Measurements from ENCODE around the gene TNFAIP8L2.
A peak's percentile ranks its signal among the peaks of the same experiment; 100 is the strongest.

TNFAIP8L2 gene

GRCh38 chr1:151128800-151129199 is 27.6 kb upstream of the TNFAIP8L2 start:
- no peaks in the 10 kb centered on the region for H3K4me1 ChIP-seq
- no peak overlapping the region for H3K4me2 ChIP-seq (ENCODE audit: low read length)
- no peak overlapping the region for H3K4me3 ChIP-seq (ENCODE audit: low read depth, low read length)
- H2AFZ ChIP-seq = no peak overlapping the region
- H3K27ac ChIP-seq = no peak overlapping the region
- H3K79me2 ChIP-seq = no peaks in the 10 kb centered on the region
- no peaks in the 10 kb centered on the region for H3K9me3 ChIP-seq (ENCODE audit: control insufficient read depth, low read length)
- H3K9ac ChIP-seq = no peak overlapping the region
- no peaks in the 10 kb centered on the region for H3K36me3 ChIP-seq (ENCODE audit: control insufficient read depth, insufficient read depth, low read length)
- TF ChIP-seq, protein P1, sequence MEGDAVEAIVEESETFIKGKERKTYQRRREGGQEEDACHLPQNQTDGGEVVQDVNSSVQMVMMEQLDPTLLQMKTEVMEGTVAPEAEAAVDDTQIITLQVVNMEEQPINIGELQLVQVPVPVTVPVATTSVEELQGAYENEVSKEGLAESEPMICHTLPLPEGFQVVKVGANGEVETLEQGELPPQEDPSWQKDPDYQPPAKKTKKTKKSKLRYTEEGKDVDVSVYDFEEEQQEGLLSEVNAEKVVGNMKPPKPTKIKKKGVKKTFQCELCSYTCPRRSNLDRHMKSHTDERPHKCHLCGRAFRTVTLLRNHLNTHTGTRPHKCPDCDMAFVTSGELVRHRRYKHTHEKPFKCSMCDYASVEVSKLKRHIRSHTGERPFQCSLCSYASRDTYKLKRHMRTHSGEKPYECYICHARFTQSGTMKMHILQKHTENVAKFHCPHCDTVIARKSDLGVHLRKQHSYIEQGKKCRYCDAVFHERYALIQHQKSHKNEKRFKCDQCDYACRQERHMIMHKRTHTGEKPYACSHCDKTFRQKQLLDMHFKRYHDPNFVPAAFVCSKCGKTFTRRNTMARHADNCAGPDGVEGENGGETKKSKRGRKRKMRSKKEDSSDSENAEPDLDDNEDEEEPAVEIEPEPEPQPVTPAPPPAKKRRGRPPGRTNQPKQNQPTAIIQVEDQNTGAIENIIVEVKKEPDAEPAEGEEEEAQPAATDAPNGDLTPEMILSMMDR (IDR thresholded peaks at IDR 0.05) = no peak
- no peaks in the 10 kb centered on the region for H3K27me3 ChIP-seq (ENCODE audit: control insufficient read depth, insufficient read depth, low read length)

DNA sequence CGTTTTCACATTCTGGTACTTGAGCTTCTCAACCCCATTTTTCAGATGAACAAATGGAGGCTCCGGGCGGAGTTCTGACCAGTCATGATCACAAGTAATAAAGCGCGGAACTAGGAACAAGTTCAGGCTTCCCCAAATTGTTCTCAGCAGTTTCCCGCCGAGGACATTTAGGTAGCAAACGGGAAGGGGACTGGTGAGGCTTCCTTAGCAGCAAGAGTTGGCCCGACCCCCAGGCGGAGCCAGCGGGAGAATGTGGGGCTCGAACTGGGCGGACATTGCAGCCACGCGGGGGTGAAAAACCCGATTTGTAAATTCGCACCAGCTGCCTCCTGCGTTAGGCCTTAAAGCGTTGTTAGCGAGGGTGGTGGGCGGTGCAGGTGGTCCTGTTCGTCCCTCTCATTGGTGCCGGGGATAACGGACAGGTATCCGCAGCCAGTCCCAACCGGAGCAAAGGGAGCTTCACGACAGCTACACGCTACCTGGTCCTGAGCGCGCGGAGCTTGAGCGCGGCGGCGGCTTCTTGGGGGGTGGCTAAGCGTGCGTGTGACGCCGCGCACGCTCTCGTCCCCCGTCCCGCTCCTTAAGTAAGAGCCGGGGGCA is 25.4 kb upstream of the TNFAIP8L2 start:
- TF ChIP-seq, protein P1 (IDR thresholded peaks at IDR 0.05) = no peak
- no peak overlapping the region for H3K9ac ChIP-seq
- peak overlapping the region; percentile 49 for H3K4me2 ChIP-seq (ENCODE audit: low read length)
- no peak overlapping the region for H3K27ac ChIP-seq
- no peaks in the 10 kb centered on the region for H3K79me2 ChIP-seq
- H2AFZ ChIP-seq = no peak overlapping the region
- no peaks in the 10 kb centered on the region for H3K27me3 ChIP-seq (ENCODE audit: control insufficient read depth, insufficient read depth, low read length)
- no peaks in the 10 kb centered on the region for H3K9me3 ChIP-seq (ENCODE audit: control insufficient read depth, low read length)
- no peaks in the 10 kb centered on the region for H3K36me3 ChIP-seq (ENCODE audit: control insufficient read depth, insufficient read depth, low read length)
- no peaks in the 10 kb centered on the region for H3K4me1 ChIP-seq
- H3K4me3 ChIP-seq (ENCODE audit: low read depth, low read length) = peak overlapping the region; percentile 14

GRCh38 chr1:151131701-151132334 is 24.6 kb upstream of the TNFAIP8L2 start:
- Histone ChIP-seq H3K4me2 (ENCODE audit: low read length) (no peak overlapping the region), H3K27ac (no peak overlapping the region), H2AFZ (no peak overlapping the region), H3K9ac (no peak overlapping the region), H3K4me3 (ENCODE audit: low read depth, low read length) (peak overlapping the region; percentile 14), H3K36me3 (ENCODE audit: control insufficient read depth, insufficient read depth, low read length) (no peaks in the 10 kb centered on the region), H3K27me3 (ENCODE audit: control insufficient read depth, insufficient read depth, low read length) (no peaks in the 10 kb centered on the region), H3K9me3 (ENCODE audit: control insufficient read depth, low read length) (no peaks in the 10 kb centered on the region), H3K79me2 (no peaks in the 10 kb centered on the region), H3K4me1 (no peaks in the 10 kb centered on the region)
- TF ChIP-seq, protein P1 (IDR thresholded peaks at IDR 0.05) = no peak

- no peak overlapping the region for H3K27ac ChIP-seq
- no peak overlapping the region for H3K4me2 ChIP-seq (ENCODE audit: low read length)
- H2AFZ ChIP-seq = no peak overlapping the region
- no peak overlapping the region for H3K9ac ChIP-seq
- TF ChIP-seq, protein P1 (IDR thresholded peaks at IDR 0.05) = no peak
- H3K36me3 ChIP-seq (ENCODE audit: control insufficient read depth, insufficient read depth, low read length) = no peaks in the 10 kb centered on the region
- no peaks in the 10 kb centered on the region for H3K79me2 ChIP-seq
- no peaks in the 10 kb centered on the region for H3K4me1 ChIP-seq
- no peaks in the 10 kb centered on the region for H3K9me3 ChIP-seq (ENCODE audit: control insufficient read depth, low read length)
- H3K4me3 ChIP-seq (ENCODE audit: low read depth, low read length) = no peak overlapping the region
- no peaks in the 10 kb centered on the region for H3K27me3 ChIP-seq (ENCODE audit: control insufficient read depth, insufficient read depth, low read length)
Observed at GRCh38 chr1:151132335-151133017, 24.0 kb upstream of the TNFAIP8L2 start.

All from parathyroid adenoma (tissue), 2 donors.